GM12891 (cell line): ENCODE measurements around the gene NT5M.

ENCODE experiments used
- DNase-seq: peaks from one replicate; pipeline ENCODE4 v3.0.0; 2011; ENCODE audit warnings: low spot score; ENCODE audit not compliant: insufficient read length
- FAIRE-seq: peaks from 2 replicates; lab custom pipeline; 2011; peaks lifted over from hg19 to GRCh38; lab: Jason Lieb, UNC
- PAX5 ChIP-seq: IDR thresholded peaks from 2 replicates; pipeline ENCODE4 v1.6.1; 2011; ENCODE audit warnings: low read length, moderate library complexity, mild to moderate bottlenecking; ENCODE audit not compliant: insufficient read depth, severe bottlenecking
- POLR2A ChIP-seq: IDR thresholded peaks from 2 replicates; pipeline ENCODE4 v1.6.1; 2011; ENCODE audit warnings: low read depth, low read length, control low read depth
- POLR2AphosphoS5 ChIP-seq: IDR thresholded peaks from 2 replicates; pipeline ENCODE4 v1.6.1; 2011; ENCODE audit warnings: low read depth, low read length, control low read depth
- POU2F2 ChIP-seq: IDR thresholded peaks from 2 replicates; pipeline ENCODE4 v1.6.1; 2011; ENCODE audit warnings: low read depth, mild to moderate bottlenecking, control low read depth, low read length, moderate library complexity
- SPI1 ChIP-seq: IDR thresholded peaks from 2 replicates; pipeline ENCODE4 v1.6.1; 2011; ENCODE audit warnings: low read depth, low read length, control low read depth
- TAF1 ChIP-seq: IDR thresholded peaks from 2 replicates; pipeline ENCODE4 v1.6.1; 2011; ENCODE audit warnings: low read depth, low read length, control low read depth

NT5M gene

DNA sequence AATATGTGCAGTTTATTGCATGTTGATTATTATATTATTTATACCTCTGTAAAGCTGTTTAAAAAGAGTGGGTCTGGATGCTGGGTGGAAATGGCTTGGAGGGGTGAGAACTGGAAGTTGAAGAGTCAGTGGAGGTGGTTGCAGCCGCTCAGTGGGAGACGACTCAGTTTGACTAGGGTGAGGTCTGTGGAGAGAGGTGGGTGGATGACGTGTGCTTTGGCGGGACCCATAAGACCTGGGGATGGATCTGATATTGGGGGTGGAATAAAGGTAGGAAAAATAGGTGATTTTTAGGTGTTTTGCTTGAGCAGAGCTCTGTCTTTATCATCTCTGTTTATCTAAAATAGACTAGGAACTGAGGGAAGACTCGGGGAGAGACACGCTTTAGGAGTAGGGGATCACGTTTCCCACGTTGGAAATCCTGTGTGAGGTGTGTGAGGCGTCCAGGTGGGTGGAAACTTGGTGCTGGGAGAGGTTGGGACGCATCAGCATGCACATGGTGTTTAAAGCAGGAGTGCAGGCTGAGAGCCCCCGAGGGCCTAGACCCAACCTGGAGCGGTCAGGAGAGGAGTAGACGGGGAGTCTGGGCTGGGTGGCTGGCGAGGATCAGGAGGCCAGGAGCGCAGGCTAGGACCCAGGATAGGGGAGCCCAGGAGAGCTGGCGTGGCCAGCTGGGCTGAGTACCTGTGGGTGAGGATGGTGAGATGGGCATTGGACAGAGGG, 17.2 kb downstream of the NT5M start:
- DNase-seq, result no peak
- FAIRE-seq, result no peak
- TF ChIP-seq POLR2A (no peak), POU2F2 (no peak), SPI1 (no peak), PAX5 (no peak), POLR2AphosphoS5 (no peak), TAF1 (no peak)

DNA sequence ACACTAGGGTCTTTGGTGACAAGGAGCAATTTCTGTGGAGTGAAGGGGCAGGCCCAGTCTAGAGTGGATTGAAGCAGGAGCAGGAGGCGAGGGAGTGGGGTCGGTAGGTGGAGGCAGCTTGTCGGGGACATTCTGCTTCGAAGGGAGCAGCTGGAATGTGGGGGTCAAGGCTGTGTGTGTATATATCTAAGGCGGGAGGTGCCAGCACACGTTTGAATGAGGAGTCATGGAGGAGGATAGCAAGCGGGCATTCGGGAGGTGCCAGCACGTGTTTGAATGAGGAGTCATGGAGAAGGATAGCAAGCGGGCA, 17.7 kb downstream of the NT5M start:
- DNase-seq (no peak), FAIRE-seq (no peak)
- TF ChIP-seq POU2F2, result no peak
- no peak for TF ChIP-seq POLR2A
- TF ChIP-seq POLR2AphosphoS5, result no peak
- TF ChIP-seq TAF1, result no peak
- TF ChIP-seq SPI1, result no peak
- no peak for TF ChIP-seq PAX5

- FAIRE-seq (no peak), DNase-seq (no peak)
- TF ChIP-seq POLR2AphosphoS5, result no peak
- no peak for TF ChIP-seq TAF1
- no peak for TF ChIP-seq POLR2A
- no peak for TF ChIP-seq SPI1
- no peak for TF ChIP-seq PAX5
- TF ChIP-seq POU2F2, result no peak
These were observed 18.3 kb downstream of the NT5M start for GRCh38 chr17:17321356-17322025.

GRCh38 chr17:17322516-17323510, 19.6 kb downstream of the NT5M start:
- FAIRE-seq (no peak), DNase-seq (no peak)
- TF ChIP-seq POU2F2 (no peak), POLR2A (no peak), SPI1 (no peak), POLR2AphosphoS5 (no peak), PAX5 (no peak), TAF1 (no peak)

- TF ChIP-seq SPI1 (no peak), POU2F2 (no peak), TAF1 (no peak), PAX5 (no peak), POLR2A (no peak), POLR2AphosphoS5 (no peak)
- FAIRE-seq, result no peak
- no peak for DNase-seq
These were observed 21.4 kb downstream of the NT5M start for GRCh38 chr17:17324616-17325015.

GRCh38 chr17:17325228-17325627, 22.1 kb downstream of the NT5M start:
- FAIRE-seq (no peak), DNase-seq (no peak)
- TF ChIP-seq TAF1 (no peak), POLR2A (no peak), SPI1 (no peak), PAX5 (no peak), POU2F2 (no peak), POLR2AphosphoS5 (no peak)

GRCh38 chr17:17325816-17326215, 22.6 kb downstream of the NT5M start:
- DNase-seq, result no peak
- TF ChIP-seq POLR2AphosphoS5 (no peak), SPI1 (no peak), TAF1 (no peak), POU2F2 (no peak), POLR2A (no peak), PAX5 (no peak)
- FAIRE-seq, result no peak

- TF ChIP-seq SPI1, result no peak
- TF ChIP-seq TAF1, result no peak
- no peak for TF ChIP-seq PAX5
- TF ChIP-seq POLR2A, result no peak
- no peak for TF ChIP-seq POLR2AphosphoS5
- no peak for TF ChIP-seq POU2F2
- no peak for FAIRE-seq
These were observed 23.2 kb downstream of the NT5M start for GRCh38 chr17:17326275-17326875.

More at GRCh38 chr17:17326275-17326875, 23.2 kb downstream of the NT5M start:
- DNase-seq, result no peak
